Frontal cortex (tissue), 4 donors: ENCODE data around the gene AHI1. TPM values are rescaled to one million over a fixed set of nuclear protein-coding genes. Genes with fewer than 3 reads are reported as not detected.

Experiments
- DNase-seq, 2 donors: peaks; one replicate each; pipeline ENCODE4 v3.0.0; 2012; ENCODE audit warnings: low spot score in 2 of 2
- FAIRE-seq: peaks from 2 replicates; lab custom pipeline; 2012; peaks lifted over from hg19 to GRCh38; lab: Jason Lieb, UNC
- total RNA-seq: library from RNA; depleted of rRNA; stranded (reverse); fragments of >200 nt; gene quantifications from one replicate; pipeline ENCODE4 v1.2.3, GENCODE V29; 2014
- donor health status: control.
- donor health status: control.
- donor health status: control.

AHI1 gene
- total RNA-seq, 1 donor from 2014 or later: 42.8 TPM

DNA sequence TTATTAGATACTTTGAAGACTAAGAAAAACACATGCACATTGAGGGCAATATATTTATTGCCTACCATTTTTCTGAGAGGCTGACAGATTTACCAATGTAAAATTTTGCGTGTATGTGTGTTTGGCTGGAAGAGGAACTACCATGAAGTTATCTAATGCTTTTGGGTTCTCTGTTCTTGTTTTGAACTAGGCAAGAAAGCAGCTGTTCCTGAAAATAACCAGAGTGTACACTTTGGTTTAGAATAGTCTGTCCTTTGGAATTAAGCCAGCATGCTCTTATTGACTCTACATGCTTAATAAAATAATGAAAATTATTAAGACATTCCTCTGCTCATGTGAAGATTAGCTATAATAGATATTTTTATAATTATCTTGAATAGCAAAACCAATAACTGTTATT, 187.2 kb downstream of the AHI1 start:
- DNase-seq: no peak
- no peak for FAIRE-seq

DNA sequence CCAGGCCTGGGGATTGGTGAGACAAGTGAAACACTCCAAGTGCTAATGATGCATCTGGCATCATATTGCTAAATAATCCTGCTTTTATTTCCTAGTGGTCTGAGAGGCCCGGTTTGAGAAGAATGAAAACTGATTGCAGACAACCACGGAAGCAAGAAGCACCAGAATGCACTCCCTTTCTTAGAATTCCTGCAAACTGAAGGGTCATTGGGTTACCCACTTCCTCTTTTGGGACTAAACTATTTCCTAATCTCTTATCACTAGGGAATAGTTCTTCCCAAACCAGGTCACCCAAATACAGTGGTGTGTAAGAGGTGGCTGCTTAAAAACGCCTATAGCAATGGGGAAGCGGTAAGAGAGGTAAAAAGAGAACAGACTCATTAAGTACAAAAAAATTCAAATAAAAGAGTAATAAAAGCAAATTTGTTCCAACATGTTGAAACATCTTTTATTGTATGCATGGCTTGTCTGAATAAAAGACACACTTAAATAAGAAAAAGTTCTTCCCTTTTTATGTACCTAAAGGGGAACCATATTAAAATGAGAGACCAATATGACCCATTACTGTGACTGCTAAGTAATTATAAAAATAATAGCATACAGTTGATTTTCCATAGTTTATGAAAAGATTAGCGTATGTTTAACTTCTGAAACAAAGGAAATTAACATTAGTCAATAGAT, 190.7 kb downstream of the AHI1 start:
- no peak for FAIRE-seq
- no peak for DNase-seq

DNA sequence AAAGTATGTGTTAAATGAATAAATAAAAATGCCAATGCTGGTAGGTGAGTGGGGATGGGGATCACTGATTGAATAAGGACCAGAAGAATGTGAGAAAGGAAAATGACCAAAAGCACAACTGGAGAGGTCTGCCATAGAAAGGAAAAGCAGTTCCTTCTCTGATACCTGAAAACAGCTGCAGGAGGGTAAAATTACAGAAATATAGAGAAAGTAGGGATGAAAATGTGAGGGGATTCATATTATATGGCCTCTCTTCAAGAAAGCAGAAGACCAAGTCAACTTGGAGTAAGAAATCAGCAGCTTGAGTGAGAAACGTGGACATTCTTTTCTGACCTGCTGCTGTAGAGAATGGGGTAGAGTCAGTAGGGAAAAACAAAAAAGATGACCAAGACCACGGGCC, 191.4 kb downstream of the AHI1 start:
- DNase-seq: no peak
- FAIRE-seq: no peak

GRCh38 chr6:135305684-135306083, 191.9 kb downstream of the AHI1 start:
- FAIRE-seq: no peak
- no peak for DNase-seq

DNA sequence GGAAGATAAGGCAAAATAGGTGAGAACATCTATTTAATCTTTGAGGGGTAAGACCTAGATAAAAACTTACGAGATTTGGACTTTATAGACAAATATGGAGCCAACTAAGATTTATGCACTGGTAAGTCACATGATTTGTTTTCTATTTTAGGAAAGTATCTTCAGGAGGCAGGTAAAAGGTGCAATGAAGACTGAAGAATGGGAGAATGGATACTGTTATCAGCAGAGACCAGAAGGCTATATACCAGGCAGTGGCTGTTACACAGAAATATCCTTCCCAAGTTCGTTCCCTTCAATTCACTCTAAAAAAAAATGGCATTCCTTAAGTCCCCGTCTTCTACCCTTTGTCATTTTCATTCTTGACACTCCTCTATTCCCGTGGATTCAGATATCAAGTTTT, 192.7 kb downstream of the AHI1 start:
- no peak for DNase-seq
- FAIRE-seq: no peak

DNA sequence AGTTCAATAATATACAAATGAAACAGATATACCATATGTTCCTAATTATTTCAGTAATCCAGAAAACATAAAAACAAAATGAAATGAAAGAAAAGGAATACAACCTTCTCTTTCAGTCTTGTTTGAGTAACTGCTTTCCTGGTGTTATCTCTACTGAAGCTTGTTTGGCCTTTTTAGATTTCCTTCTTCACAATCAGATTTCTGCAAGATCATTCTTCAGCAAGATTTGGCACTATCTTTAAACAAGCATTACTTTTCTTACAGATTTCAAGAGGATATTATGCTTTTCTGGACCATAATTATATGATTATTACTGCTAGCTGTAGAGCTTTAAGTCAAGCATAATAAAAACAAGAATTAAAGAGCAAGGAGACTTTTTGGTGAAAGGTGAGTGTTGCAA, 196.2 kb downstream of the AHI1 start:
- FAIRE-seq (no peak), DNase-seq (no peak)

GRCh38 chr6:135300576-135300975, 197.0 kb downstream of the AHI1 start:
- no peak for FAIRE-seq
- DNase-seq: no peak

DNA sequence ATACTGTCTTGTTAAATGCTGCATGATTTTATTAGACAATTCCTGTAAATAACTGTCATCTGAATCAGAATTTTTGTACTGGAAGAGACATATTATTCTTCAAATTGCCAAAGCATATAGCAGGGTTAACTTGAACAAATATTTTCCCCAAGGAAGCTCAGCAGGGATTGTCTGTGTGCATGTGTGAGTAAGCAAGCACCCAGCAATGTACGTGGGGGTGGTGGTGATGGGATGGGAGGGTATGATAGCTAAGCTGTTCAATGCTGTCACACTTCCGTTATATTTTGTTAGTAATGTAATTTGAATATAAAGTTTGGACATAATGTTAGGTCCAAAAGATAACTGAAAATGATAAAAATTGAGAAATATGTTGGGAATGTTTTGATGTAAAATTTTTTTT, 198.3 kb downstream of the AHI1 start:
- DNase-seq (no peak), FAIRE-seq (no peak)

GRCh38 chr6:135298455-135298854, 199.1 kb downstream of the AHI1 start:
- DNase-seq: no peak
- FAIRE-seq: no peak

GRCh38 chr6:135296715-135297114, 200.8 kb downstream of the AHI1 start:
- DNase-seq (no peak), FAIRE-seq (no peak)

DNA sequence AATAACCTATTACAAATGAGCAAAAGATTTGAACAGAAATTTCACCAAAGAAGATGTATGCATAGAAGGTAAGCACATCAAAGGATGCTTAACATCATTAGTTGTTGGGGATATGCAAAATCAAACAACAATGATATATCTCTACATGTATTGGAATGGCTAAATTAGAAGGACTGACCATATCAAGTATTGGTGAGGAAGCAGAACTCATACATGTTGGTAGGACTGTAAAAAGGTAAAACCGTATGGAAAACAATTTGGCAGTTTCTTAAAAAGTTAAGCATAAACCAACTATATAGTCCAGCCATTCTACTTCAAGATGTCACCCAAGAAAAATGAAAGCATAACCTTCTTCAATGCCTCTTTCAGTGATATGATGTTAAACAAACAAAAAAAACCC, 202.5 kb downstream of the AHI1 start:
- no peak for DNase-seq

GRCh38 chr6:135291288-135292076, 206.1 kb downstream of the AHI1 start:
- no peak for FAIRE-seq

More for the DNA sequence above, 202.5 kb downstream of the AHI1 start:
- FAIRE-seq: no peak

DNA sequence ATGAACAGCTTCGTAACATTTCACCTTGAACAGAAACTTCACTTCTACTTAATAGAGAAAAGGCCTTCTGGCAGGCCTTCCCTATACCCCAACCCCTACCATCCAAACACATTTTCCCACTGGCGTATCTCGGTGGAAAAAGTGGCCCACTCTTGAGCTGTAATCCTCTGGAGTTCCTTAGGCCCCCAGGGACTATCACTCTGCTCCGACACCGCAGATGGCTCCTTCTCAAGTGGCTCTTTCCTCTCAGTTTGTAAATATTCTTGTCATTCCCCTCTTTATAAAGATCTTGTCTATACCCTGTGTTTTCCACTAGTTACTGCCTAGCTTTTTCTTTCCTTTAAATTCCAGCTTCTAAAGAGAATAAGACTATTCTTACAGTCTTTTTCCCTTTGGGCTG, 207.7 kb downstream of the AHI1 start:
- DNase-seq (no peak), FAIRE-seq (no peak)

More at GRCh38 chr6:135291288-135292076, 206.1 kb downstream of the AHI1 start:
- DNase-seq: no peak

DNA sequence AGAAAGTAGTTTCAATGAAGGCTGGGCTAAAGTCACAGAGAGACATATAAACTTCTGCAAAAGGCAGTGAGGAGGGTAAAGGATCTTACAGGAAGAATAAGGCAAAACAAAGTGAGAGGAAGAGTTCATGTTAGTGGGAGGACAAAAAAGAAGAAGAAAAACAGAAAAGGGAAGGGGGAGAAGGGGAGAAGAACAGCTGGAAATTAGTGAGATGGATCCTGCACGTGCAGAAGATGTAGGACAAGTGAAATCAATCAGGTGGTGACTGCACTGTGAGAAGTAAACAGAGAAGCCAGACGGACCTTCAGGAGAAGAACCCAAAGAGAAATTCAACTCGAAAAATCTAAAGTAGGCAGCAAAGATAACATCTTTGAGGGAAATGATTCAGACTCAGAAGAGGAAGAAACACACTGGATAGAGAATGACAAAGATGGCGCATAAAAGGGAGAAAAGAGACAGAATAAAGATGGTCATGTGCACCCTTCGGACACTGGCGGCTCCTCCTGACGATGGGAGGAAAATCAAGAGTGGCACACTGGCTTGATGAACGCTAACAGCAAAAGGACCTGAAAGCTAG, 210.5 kb downstream of the AHI1 start:
- no peak for FAIRE-seq

GRCh38 chr6:135285165-135285564, 212.4 kb downstream of the AHI1 start:
- DNase-seq (no peak), FAIRE-seq (no peak)

More for the DNA sequence above, 210.5 kb downstream of the AHI1 start:
- DNase-seq: no peak

GRCh38 chr6:135283926-135284325, 213.6 kb downstream of the AHI1 start:
- no peak for DNase-seq
- FAIRE-seq: no peak

DNA sequence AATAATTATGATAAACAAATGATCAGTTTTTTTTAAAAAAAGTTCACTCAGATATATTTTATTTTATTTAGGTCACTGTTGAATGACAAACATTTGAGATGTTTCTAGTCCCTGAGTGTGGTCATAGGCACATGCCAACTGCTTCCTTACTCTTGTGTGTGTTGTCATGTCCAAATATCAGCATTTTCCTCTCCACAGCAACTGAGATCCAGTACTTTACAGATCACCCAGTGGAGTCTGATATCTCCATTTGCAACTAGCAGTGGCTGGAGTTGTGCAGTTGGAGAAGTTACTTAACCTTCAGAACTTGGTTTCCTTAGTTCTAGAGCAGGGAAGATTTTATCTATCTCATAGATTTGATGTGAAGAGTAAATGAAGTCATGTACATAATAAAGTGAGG, 215.1 kb downstream of the AHI1 start:
- FAIRE-seq (no peak), DNase-seq (no peak)

DNA sequence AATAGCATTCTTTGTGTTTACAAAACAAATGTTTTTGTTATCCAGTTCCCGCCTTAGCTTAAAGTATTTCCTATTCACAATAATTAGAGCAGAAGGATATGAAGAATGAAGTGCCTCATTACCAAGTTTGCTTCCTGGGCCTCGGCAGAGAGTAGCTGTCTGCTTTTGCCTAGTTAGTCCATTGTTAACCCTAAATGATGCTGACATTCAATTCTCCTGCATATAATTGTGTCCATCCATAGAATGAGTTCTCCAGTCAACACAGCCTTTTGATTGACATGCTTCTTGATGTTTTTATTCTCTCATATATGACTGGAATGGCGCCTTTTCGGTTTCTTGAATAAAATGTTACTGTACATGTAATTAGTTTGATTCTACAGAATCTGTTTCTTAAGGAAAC, 215.6 kb downstream of the AHI1 start:
- FAIRE-seq: no peak
- no peak for DNase-seq

DNA sequence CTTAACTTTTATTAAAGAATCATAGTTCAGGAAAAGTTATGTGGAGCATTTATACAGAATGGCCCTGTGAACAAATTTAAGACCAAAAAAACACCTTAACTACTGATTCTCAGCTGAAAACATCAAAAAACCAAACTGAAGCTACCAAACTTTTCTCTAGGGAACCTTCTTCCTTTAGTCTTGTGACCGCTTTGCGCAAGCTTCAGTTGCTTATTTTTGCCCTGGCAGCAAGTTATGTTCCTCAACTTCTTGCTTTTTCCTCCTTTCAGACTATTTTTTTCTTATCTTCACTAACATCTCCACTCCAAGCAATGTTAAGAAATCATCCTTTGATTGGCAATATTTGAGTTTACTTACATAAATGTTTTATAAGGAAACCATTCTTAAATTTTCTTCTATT, 216.3 kb downstream of the AHI1 start:
- no peak for FAIRE-seq
- no peak for DNase-seq

DNA sequence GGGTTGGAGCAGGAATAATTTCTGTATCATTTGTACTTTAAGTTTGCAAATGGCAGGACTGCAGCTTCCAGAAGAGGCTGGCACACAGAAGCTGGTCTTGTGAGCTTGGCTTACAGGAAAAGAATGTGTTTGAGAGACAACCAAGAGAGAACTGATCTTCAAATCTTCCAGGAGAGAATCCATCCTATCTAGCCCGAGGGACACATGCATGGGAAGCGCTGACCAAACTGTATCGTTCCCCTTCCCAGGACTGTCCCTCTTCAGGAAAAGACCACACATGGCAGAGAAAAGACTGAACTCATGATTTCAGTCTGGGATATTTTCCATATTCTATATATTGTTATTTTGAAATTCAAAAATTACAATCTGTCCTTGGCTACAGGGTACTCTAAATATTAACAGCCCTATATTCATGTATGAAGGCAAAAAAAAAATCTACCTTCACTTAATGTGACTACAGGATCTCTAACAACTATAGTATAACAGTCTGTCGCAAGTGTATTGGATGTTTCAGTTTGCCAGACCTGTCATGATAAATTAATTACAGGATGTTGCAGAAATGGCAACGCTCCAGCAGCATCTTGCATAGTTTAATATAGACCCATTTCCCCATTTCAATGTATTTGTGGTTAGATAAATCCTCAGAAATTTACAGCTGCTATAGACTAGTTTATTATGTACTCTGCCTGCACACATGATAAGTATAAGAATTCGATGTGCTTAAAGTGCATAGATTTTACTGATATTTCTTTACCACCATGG, 217.0 kb downstream of the AHI1 start:
- no peak for FAIRE-seq
- no peak for DNase-seq
